Fibroblast of the aortic adventitia (primary cell): ENCODE results near the gene ESR1. TPM values are rescaled to one million over a fixed set of nuclear protein-coding genes. Genes with fewer than 3 reads are reported as not detected.
A peak's percentile ranks its signal among the peaks of the same experiment; 100 is the strongest.

Source experiments
- DNase-seq: peaks from one replicate; pipeline ENCODE4 v3.0.0-alpha.2; 2010; ENCODE audit warnings: low read depth
- H3K4me3 ChIP-seq: 2 replicates; pipeline ENCODE4 v1.5.1; 2011; ENCODE audit warnings: low read depth, mild to moderate bottlenecking, control low read depth, low read length, moderate library complexity
- CTCF ChIP-seq: IDR thresholded peaks from 2 replicates; pipeline ENCODE4 v1.5.1; 2011; ENCODE audit warnings: mild to moderate bottlenecking, low read length, control low read depth, inconsistent platforms; ENCODE audit not compliant: insufficient read depth
- total RNA-seq: library from RNA; depleted of rRNA; stranded (reverse); fragments of >200 nt; gene quantifications from 2 replicates; pipeline ENCODE4 v1.2.3, GENCODE V29; 2012; ENCODE audit warnings: low replicate concordance

Gene ESR1
- total RNA-seq, 1 donor = 2.7 TPM

GRCh38 chr6:152146385-152146784 is 338.9 kb downstream of the ESR1 start:
- H3K4me3 ChIP-seq = no peak overlapping the region
- no peak for TF ChIP-seq CTCF

GRCh38 chr6:152147269-152147668 is 339.8 kb downstream of the ESR1 start:
- H3K4me3 ChIP-seq = no peak overlapping the region
- DNase-seq = no peak
- no peak for TF ChIP-seq CTCF

More at GRCh38 chr6:152146385-152146784, 338.9 kb downstream of the ESR1 start:
- peak; percentile 83 for DNase-seq

GRCh38 chr6:152148412-152148811 is 340.9 kb downstream of the ESR1 start:
- no peak for TF ChIP-seq CTCF

GRCh38 chr6:152150196-152150595 is 342.7 kb downstream of the ESR1 start:
- H3K4me3 ChIP-seq = no peak overlapping the region
- peak; percentile 20 for DNase-seq
- TF ChIP-seq CTCF = no peak

More at GRCh38 chr6:152148412-152148811, 340.9 kb downstream of the ESR1 start:
- DNase-seq = no peak
- no peak overlapping the region for H3K4me3 ChIP-seq

- TF ChIP-seq CTCF = no peak
- no peak overlapping the region for H3K4me3 ChIP-seq
- DNase-seq = no peak
These were observed 344.4 kb downstream of the ESR1 start for GRCh38 chr6:152151920-152152319.

- TF ChIP-seq CTCF = no peak
- DNase-seq = no peak
- no peak overlapping the region for H3K4me3 ChIP-seq
These were observed 347.3 kb downstream of the ESR1 start for GRCh38 chr6:152154559-152155356.
